Adrenal gland (tissue), 5 donors: ENCODE results near the gene BRD7.

ENCODE experiments used
- POLR2A ChIP-seq, 2 donors: fragments of 450-650 bp; IDR thresholded peaks; one replicate each; pipeline ENCODE4 v1.6.1; 2017; ENCODE audit warnings: antibody characterized with exemption in 2 of 2, mild to moderate bottlenecking in 2 of 2, moderate library complexity in 1 of 2
- TF ChIP-seq, protein P1 (sequence below), 6 experiments: fragments of 450-650 bp in 4 of 6; fragments of 200-600 bp in 2 of 6; sonication (generic) in 1 of 6; IDR thresholded peaks; 1 replicate in 5 of 6; 2 replicates in 1 of 6; pipeline versions ENCODE4 v1.5.1 to v1.8.0; 2016 to 2021; ENCODE audit warnings: antibody characterized with exemption in 6 of 6, mild to moderate bottlenecking in 2 of 6, moderate library complexity in 1 of 6
- donor health status: DM: no; HTN: no; CAD: no.

DNA sequence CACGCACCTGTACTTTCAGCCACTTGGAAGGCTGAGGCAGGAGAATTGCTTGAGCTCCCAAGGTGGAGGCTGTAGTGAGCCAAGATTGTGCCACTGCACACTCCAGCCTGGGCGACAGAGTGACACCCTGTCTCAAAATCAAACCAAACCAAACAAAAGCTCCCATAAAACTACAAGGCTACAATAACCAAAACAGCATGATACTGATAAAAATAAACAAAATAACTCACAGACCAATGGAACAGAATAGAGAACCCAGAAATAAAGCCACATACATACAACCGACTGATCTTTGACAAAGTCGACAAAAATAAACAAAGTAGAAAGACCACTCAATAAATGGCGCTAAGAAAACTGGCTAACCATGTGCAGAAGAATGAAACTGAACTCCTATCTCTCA, 37.2 kb downstream of the BRD7 start:
- TF ChIP-seq POLR2A (IDR thresholded peaks at IDR 0.05) = no peak
- TF ChIP-seq, protein P1, sequence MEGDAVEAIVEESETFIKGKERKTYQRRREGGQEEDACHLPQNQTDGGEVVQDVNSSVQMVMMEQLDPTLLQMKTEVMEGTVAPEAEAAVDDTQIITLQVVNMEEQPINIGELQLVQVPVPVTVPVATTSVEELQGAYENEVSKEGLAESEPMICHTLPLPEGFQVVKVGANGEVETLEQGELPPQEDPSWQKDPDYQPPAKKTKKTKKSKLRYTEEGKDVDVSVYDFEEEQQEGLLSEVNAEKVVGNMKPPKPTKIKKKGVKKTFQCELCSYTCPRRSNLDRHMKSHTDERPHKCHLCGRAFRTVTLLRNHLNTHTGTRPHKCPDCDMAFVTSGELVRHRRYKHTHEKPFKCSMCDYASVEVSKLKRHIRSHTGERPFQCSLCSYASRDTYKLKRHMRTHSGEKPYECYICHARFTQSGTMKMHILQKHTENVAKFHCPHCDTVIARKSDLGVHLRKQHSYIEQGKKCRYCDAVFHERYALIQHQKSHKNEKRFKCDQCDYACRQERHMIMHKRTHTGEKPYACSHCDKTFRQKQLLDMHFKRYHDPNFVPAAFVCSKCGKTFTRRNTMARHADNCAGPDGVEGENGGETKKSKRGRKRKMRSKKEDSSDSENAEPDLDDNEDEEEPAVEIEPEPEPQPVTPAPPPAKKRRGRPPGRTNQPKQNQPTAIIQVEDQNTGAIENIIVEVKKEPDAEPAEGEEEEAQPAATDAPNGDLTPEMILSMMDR (IDR thresholded peaks at IDR 0.05) = no peak
